Transverse colon (tissue), 4 donors: ENCODE measurements around the gene GLRA3. TPM values are rescaled to one million over a fixed set of nuclear protein-coding genes. Genes with fewer than 3 reads are reported as not detected.

ENCODE experiments used
- DNase-seq: peaks from one replicate; pipeline ENCODE4 v3.0.0-alpha.2; 2019
- H3K27ac ChIP-seq, 4 donors: fragments of 200-600 bp; sonication (generic); 2 replicates each; pipeline ENCODE4 v1.5.1; 2016 to 2018; ENCODE audit warnings: inconsistent platforms in 4 of 4
- H3K27me3 ChIP-seq: fragments of 200-600 bp; sonication (generic); 2 replicates; pipeline ENCODE4 v1.5.1; 2017; ENCODE audit warnings: inconsistent platforms
- H3K36me3 ChIP-seq, 4 donors: fragments of 200-600 bp; sonication (generic); 2 replicates each; pipeline ENCODE4 v1.5.1; 2017 to 2019; ENCODE audit warnings: inconsistent platforms in 4 of 4
- H3K4me1 ChIP-seq, 4 donors: fragments of 200-600 bp; sonication (generic); 2 replicates each; pipeline ENCODE4 v1.5.1; 2017 to 2020; ENCODE audit warnings: inconsistent platforms in 4 of 4
- H3K4me3 ChIP-seq, 4 donors: fragments of 200-600 bp; sonication (generic); 1 replicate in 1 of 4; 2 replicates in 3 of 4; pipeline versions ENCODE4 v1.5.1 to v1.6.1; 2017 to 2019; ENCODE audit warnings: inconsistent platforms in 4 of 4
- H3K9me3 ChIP-seq, 2 donors: fragments of 200-600 bp; sonication (generic); 2 replicates each; pipeline ENCODE4 v1.5.1; 2017 to 2019; ENCODE audit warnings: inconsistent platforms in 2 of 2
- EP300 ChIP-seq: sonication (generic); formaldehyde crosslinking; IDR thresholded peaks from one replicate; pipeline ENCODE4 v1.6.1; 2017; ENCODE audit warnings: antibody characterized with exemption, low read depth
- POLR2A ChIP-seq: fragments of 450-650 bp; IDR thresholded peaks from one replicate; pipeline ENCODE4 v1.6.1; 2016; ENCODE audit warnings: antibody characterized with exemption, mild to moderate bottlenecking, moderate library complexity
- POLR2AphosphoS5 ChIP-seq, 3 donors: sonication (generic); formaldehyde crosslinking; IDR thresholded peaks; one replicate each; pipeline ENCODE4 v1.6.1; 2016; ENCODE audit warnings: antibody characterized with exemption in 3 of 3
- WGBS, 2 donors: methylation state at CpG; one replicate each; pipeline ENCODE4 v1.1.5; 2018; ENCODE audit warnings: low coverage in 1 of 2; 5-methylcytosine and 5-hydroxymethylcytosine counted together
- in situ Hi-C, 4 donors: fragments of 200-750 bp; cut with MboI; loops; one replicate each; pipeline versions ENCODE4 v1.15.0 to v1.15.1; 2017; ENCODE audit warnings: low sequenced_read_pairs in 3 of 4, low pct_ligation_motif_present in 1 of 4, low pct_unique_long_range_greater_than_20kb in 1 of 4
- intact Hi-C: fragments of 100-400 bp; cut with DNase I; formaldehyde crosslinking; loops from one replicate; pipeline ENCODE4 v1.15.1; 2023; ENCODE audit warnings: low total_unique reads
- total RNA-seq, 4 donors: library from RNA; depleted of rRNA; stranded (reverse); fragments of >200 nt; gene quantifications; one replicate each; pipeline ENCODE4 v1.1.0, GENCODE V29; 2016
- TF ChIP-seq, protein P1 (sequence below), 5 experiments: fragments of 200-600 bp in 3 of 5; fragments of 450-650 bp in 2 of 5; sonication (generic) in 3 of 5; IDR thresholded peaks; 1 replicate in 2 of 5; 2 replicates in 3 of 5; pipeline ENCODE4 v1.5.1; 2016 to 2017; ENCODE audit warnings: antibody characterized with exemption in 5 of 5, inconsistent platforms in 3 of 5, mild to moderate bottlenecking in 2 of 5, moderate library complexity in 1 of 5

The GLRA3 gene
- total RNA-seq, 4 donors from 2014 or later: not detected

DNA sequence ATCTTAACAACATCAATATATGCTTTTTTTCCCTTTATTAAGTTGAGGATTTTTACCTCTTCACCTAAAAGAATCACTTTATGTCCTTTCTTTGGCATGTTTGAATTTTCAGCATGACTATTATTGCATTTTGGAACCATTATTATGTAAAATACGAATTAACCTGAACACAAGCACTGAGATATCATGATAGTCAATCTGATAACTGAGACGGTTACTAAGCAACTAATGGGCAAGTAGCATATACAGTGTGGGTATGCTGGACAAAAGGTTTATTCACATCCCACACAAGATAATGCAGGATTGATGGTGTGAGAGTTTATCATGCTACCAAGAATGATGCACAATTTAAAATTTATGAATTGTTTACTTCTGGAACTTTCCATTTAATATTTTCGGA, 24.6 kb upstream of the GLRA3 start:
- Histone ChIP-seq H3K27ac (no peak overlapping the region), H3K36me3 (no peaks in the 10 kb centered on the region), H3K27me3 (no peaks in the 10 kb centered on the region), H3K4me1 (no peaks in the 10 kb centered on the region), H3K9me3 (no peaks in the 10 kb centered on the region), H3K4me3 (no peak overlapping the region)
- intact Hi-C loops (no loop called here), in situ Hi-C loops (no loop called here)
- TF ChIP-seq POLR2A (no peak), EP300 (no peak), POLR2AphosphoS5 (IDR thresholded peaks at IDR 0.05) (no peak)
- TF ChIP-seq, protein P1, sequence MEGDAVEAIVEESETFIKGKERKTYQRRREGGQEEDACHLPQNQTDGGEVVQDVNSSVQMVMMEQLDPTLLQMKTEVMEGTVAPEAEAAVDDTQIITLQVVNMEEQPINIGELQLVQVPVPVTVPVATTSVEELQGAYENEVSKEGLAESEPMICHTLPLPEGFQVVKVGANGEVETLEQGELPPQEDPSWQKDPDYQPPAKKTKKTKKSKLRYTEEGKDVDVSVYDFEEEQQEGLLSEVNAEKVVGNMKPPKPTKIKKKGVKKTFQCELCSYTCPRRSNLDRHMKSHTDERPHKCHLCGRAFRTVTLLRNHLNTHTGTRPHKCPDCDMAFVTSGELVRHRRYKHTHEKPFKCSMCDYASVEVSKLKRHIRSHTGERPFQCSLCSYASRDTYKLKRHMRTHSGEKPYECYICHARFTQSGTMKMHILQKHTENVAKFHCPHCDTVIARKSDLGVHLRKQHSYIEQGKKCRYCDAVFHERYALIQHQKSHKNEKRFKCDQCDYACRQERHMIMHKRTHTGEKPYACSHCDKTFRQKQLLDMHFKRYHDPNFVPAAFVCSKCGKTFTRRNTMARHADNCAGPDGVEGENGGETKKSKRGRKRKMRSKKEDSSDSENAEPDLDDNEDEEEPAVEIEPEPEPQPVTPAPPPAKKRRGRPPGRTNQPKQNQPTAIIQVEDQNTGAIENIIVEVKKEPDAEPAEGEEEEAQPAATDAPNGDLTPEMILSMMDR (IDR thresholded peaks at IDR 0.05): no peak
- no peak for DNase-seq
- WGBS, 2 donors: 57 to 72% methylated on average over 3 of the region's 3 CpGs

DNA sequence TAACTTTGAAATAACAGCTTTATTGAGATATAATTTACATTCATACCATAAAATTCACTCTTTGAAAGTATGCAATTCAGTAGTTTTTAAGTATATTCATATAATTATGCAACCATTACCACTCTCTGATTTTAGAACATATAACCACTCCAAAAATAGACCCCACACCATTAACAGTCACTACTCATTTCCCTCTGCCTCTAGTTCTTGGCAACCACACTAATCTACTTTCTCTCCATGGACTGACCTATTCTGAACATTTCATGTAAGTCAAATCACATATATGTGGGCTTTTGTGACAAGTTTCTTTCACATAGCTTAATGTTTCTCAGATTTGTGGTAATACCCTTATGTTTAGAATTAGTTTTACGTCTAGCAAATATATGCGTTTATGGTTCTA, 19.5 kb upstream of the GLRA3 start:
- intact Hi-C loops (no loop called here), in situ Hi-C loops (no loop called here)
- H3K4me3 ChIP-seq: no peak overlapping the region
- TF ChIP-seq POLR2A: no peak
- TF ChIP-seq, protein P1 (IDR thresholded peaks at IDR 0.05): no peak
- TF ChIP-seq EP300: no peak
- no peak for TF ChIP-seq POLR2AphosphoS5 (IDR thresholded peaks at IDR 0.05)
- DNase-seq: no peak
- H3K36me3 ChIP-seq: no peaks in the 10 kb centered on the region
- no peak overlapping the region for H3K27ac ChIP-seq
- no peaks in the 10 kb centered on the region for H3K27me3 ChIP-seq
- WGBS, 2 donors: 91 to 94% methylated on average over 2 of the region's 2 CpGs
- no peaks in the 10 kb centered on the region for H3K4me1 ChIP-seq
- H3K9me3 ChIP-seq: no peaks in the 10 kb centered on the region

DNA sequence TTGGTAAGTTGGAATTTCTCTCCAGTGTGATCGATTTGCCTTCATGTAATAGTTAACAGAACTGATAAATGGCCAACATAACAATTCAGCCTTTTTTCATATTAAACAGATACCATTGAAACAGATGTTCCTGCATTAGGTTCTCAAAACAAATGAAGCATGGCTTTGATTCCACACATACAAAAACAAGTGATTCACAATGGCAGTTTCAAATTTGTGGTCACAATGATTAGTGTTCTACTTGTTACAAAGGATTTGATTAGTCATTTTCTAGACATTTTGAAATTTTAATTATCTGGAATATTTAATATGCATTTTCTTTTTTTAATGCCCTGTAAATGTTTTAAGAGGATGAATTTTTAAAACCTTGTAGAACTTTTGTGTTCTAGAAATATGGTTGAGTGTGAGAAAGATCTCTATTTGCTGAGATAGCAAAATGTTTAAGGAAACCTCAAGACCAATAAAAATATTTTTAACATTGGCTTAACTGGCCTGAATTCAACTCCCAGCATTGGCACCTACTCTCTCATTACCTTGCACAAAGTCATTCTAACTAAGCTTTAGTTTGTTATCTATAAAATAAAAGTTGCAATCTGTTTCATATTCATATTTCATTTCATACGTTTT, 18.9 kb upstream of the GLRA3 start:
- H3K4me3 ChIP-seq: no peak overlapping the region
- no peak for DNase-seq
- 63 to 67% methylated on average over 2 of the region's 2 CpGs for WGBS, 2 donors

DNA sequence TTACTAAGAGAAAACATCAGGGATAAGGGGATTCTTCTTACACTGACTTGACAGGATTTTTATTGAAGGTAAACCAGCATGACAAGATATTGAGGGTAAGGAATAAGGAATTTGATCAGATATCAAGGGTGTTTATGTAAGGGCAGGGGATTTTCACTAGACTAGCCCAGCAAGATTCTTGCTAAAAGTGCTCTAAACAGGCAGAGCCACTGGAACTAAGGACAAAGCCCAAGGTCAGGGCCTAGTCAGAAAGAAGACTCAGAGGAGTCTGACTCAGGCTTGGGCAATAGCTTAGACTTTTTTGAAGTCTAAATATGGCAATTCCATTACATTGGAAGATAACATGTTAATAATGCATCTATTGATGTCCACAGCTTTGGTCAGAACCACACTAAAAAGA, 6.5 kb upstream of the GLRA3 start:
- Histone ChIP-seq H3K4me1 (no peaks in the 10 kb centered on the region), H3K36me3 (no peaks in the 10 kb centered on the region), H3K9me3 (no peaks in the 10 kb centered on the region), H3K4me3 (no peak overlapping the region), H3K27me3 (no peaks in the 10 kb centered on the region), H3K27ac (no peak overlapping the region)
- DNase-seq: no peak
- TF ChIP-seq POLR2AphosphoS5 (IDR thresholded peaks at IDR 0.05) (no peak), EP300 (no peak), POLR2A (no peak)
- TF ChIP-seq, protein P1 (IDR thresholded peaks at IDR 0.05): no peak
- intact Hi-C loops: no loop called here
- in situ Hi-C loops: no loop called here

More for the DNA sequence above, 18.9 kb upstream of the GLRA3 start:
- in situ Hi-C loops (no loop called here), intact Hi-C loops (no loop called here)
- TF ChIP-seq POLR2AphosphoS5 (IDR thresholded peaks at IDR 0.05) (no peak), POLR2A (no peak), EP300 (no peak)
- TF ChIP-seq, protein P1 (IDR thresholded peaks at IDR 0.05): no peak
- H3K4me1 ChIP-seq: no peaks in the 10 kb centered on the region
- no peak overlapping the region for H3K27ac ChIP-seq
- no peaks in the 10 kb centered on the region for H3K36me3 ChIP-seq
- no peaks in the 10 kb centered on the region for H3K27me3 ChIP-seq
- H3K9me3 ChIP-seq: no peaks in the 10 kb centered on the region
